Kidney glomerular epithelial cell (primary cell): ENCODE results near the gene RASSF1.
"Not testable (repeated sequence)": the region's sequence is repeated elsewhere in the genome, so short reads cannot be mapped to it uniquely, and the experiment has no call there.

Experiments
- DNase-seq: peaks from one replicate; lab custom pipeline; 2025; lab: John Stamatoyannopoulos, UW

Gene RASSF1

DNA sequence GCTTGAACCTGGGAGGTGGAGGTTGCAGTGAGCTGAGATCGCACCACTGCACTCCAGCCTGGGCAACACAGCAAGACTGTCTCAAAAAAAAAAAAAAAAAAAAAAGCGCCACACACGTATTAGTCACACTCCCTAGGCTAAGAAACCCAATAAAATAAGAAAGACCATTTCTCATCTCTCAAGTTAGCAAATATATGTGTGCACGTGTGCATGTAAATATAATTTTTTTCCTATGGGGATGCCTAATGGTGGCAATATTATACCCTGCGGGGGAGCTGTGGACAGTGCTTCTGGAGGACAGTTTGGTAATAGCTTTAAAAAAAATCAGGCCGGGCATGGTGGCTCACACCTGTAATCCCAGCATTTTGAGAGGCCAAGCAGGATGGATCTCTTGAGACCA is 56.5 kb downstream of the RASSF1 start:
- not testable (repeated sequence) for DNase-seq
